ENCODE results near the gene LINGO1.

The LINGO1 gene

DNA sequence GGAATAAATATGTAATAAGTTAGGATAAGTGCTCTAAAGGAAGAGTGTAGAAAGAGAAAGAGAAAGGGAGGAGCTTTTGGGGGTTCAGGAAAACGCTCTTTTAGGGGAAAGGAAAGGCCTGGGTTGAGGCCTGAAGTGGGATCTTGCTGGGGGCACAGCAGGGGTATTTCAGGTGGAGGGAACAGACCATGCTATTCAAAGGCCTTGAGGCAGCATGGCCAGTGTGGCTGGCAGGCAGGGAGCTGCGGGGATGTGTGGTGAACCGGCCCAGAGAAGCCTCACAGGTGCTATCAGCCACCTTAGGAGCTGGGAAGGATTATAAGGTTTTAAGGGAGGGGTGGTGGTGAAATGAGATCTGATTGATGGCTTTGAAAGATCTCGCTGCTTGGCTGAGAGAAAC, 66.6 kb downstream of the LINGO1 start:
- DNase-seq (ENCODE audit: low read depth, low spot score), result no peak
- TF ChIP-seq, protein P1, sequence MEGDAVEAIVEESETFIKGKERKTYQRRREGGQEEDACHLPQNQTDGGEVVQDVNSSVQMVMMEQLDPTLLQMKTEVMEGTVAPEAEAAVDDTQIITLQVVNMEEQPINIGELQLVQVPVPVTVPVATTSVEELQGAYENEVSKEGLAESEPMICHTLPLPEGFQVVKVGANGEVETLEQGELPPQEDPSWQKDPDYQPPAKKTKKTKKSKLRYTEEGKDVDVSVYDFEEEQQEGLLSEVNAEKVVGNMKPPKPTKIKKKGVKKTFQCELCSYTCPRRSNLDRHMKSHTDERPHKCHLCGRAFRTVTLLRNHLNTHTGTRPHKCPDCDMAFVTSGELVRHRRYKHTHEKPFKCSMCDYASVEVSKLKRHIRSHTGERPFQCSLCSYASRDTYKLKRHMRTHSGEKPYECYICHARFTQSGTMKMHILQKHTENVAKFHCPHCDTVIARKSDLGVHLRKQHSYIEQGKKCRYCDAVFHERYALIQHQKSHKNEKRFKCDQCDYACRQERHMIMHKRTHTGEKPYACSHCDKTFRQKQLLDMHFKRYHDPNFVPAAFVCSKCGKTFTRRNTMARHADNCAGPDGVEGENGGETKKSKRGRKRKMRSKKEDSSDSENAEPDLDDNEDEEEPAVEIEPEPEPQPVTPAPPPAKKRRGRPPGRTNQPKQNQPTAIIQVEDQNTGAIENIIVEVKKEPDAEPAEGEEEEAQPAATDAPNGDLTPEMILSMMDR (IDR thresholded peaks at IDR 0.05; ENCODE audit: low read depth, low read length), result no peak
- in situ Hi-C loops (cut with HindIII; ENCODE audit: low sequenced_read_pairs), result no loop called here
- no peak overlapping the region for H3K4me3 ChIP-seq (ENCODE audit: low read depth, low read length)

- DNase-seq (ENCODE audit: low read depth, low spot score), result no peak
- in situ Hi-C loops (cut with HindIII; ENCODE audit: low sequenced_read_pairs), result no loop called here
- TF ChIP-seq, protein P1 (IDR thresholded peaks at IDR 0.05; ENCODE audit: low read depth, low read length), result no peak
- H3K4me3 ChIP-seq (ENCODE audit: low read depth, low read length), result no peak overlapping the region
These were observed 67.3 kb downstream of the LINGO1 start for GRCh38 chr15:77565378-77565915.

DNA sequence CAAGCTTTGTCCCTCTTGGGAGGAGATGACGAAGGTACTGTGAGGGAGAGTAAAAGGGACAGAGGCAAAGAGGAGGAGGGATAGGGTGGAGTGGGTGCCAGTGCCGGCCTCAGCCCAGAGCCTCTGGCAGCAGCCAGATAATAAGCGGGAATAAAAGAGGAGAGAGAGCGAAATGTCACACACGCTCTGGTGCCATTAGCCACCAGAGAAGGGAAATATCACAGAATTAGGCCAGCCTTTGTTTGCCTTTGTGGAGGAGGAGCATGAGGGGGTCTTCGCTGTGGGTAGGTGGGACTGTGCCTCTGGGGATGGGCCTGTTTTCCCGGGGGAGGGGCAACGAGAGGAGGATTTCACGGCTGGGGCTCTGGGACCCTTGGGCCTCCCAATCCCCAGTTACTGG, 67.8 kb downstream of the LINGO1 start:
- in situ Hi-C loops (cut with HindIII; ENCODE audit: low sequenced_read_pairs), result no loop called here
- TF ChIP-seq, protein P1 (IDR thresholded peaks at IDR 0.05; ENCODE audit: low read depth, low read length), result no peak
- H3K4me3 ChIP-seq (ENCODE audit: low read depth, low read length), result no peak overlapping the region
- DNase-seq (ENCODE audit: low read depth, low spot score), result no peak

GRCh38 chr15:77564341-77564740, 68.4 kb downstream of the LINGO1 start:
- DNase-seq (ENCODE audit: low read depth, low spot score), result no peak
- no peak overlapping the region for H3K4me3 ChIP-seq (ENCODE audit: low read depth, low read length)
- in situ Hi-C loops (cut with HindIII; ENCODE audit: low sequenced_read_pairs), result no loop called here
- TF ChIP-seq, protein P1 (IDR thresholded peaks at IDR 0.05; ENCODE audit: low read depth, low read length), result no peak

GRCh38 chr15:77563623-77564156, 69.0 kb downstream of the LINGO1 start:
- in situ Hi-C loops (cut with HindIII; ENCODE audit: low sequenced_read_pairs), result no loop called here
- no peak for DNase-seq (ENCODE audit: low read depth, low spot score)
- TF ChIP-seq, protein P1 (IDR thresholded peaks at IDR 0.05; ENCODE audit: low read depth, low read length), result no peak
- H3K4me3 ChIP-seq (ENCODE audit: low read depth, low read length), result no peak overlapping the region
